NCI-H1930 (cell line): Measurements from ENCODE around the gene ZBTB47.

Source experiments
- DNase-seq, 2 experiments: peaks; one replicate each; lab custom pipeline; 2025; lab: John Stamatoyannopoulos, UW

The ZBTB47 gene

GRCh38 chr3:42685363-42685881 lies 31.9 kb downstream of the ZBTB47 start, which contains the start of gene KLHL40:
Gene KLHL40, plus strand, starts transcription at chr3:42685537. Its CDS starts 82 bp downstream, at chr3:42685619.
- DNase-seq, result no peak

GRCh38 chr3:42685891-42686820 lies 32.7 kb downstream of the ZBTB47 start:
- no peak for DNase-seq

DNA sequence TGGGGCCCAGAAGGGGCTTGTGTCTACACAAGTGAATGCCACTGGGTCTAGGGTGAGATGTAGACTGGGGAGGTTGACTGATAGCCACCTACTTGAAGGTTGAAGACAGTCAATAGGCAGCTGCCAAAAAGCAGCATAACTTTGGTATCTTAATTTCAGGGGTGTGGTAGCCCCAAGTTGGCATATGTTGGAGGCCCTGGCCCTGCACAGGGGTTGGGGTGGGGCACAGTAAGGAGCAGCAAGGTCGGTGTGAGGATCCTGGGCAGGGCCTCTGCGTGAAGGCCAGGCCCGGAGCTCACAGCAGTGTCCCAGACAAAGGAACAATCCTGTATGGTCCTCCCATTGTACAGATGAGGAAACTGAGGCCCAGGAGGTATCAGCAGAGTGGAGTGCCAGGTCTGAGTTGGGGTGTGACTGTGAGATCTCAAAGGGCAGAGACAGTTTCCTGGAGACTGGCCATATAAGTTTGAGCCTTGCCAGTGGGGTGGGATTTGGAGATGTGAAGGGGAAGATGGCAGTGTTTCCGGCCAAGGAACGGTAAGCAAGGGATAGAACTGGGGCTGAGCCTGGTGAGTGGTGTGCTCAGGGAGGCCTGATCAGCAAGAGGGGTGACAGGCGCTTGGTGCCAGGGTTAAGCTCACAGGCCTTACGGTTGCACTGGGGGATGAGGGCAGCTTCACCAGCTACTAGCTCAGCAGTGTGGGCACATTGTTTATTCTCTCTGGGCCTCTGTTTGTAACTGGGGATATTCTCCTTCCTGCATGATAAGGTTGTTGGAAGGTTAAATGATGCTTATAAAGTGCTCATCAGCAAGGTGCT lies 33.5 kb downstream of the ZBTB47 start:
- no peak for DNase-seq

DNA sequence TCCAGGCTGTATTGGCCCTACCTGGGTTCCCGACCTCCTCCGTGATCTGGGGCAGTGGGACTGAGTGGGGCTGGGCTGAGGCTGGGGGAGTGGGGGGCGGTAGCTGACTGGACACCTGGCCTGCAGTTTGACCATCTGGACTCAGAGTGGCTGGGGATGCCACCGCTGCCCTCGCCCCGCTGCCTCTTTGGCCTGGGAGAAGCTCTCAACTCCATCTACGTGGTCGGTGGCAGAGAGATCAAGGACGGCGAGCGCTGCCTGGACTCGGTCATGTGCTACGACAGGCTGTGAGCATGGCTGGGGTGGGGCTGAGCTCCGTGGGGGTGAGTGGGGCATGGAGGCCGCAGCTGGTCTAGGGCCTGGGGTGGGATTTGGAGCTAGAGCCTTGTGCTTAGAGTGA lies 34.5 kb downstream of the ZBTB47 start:
- DNase-seq, result no peak

DNA sequence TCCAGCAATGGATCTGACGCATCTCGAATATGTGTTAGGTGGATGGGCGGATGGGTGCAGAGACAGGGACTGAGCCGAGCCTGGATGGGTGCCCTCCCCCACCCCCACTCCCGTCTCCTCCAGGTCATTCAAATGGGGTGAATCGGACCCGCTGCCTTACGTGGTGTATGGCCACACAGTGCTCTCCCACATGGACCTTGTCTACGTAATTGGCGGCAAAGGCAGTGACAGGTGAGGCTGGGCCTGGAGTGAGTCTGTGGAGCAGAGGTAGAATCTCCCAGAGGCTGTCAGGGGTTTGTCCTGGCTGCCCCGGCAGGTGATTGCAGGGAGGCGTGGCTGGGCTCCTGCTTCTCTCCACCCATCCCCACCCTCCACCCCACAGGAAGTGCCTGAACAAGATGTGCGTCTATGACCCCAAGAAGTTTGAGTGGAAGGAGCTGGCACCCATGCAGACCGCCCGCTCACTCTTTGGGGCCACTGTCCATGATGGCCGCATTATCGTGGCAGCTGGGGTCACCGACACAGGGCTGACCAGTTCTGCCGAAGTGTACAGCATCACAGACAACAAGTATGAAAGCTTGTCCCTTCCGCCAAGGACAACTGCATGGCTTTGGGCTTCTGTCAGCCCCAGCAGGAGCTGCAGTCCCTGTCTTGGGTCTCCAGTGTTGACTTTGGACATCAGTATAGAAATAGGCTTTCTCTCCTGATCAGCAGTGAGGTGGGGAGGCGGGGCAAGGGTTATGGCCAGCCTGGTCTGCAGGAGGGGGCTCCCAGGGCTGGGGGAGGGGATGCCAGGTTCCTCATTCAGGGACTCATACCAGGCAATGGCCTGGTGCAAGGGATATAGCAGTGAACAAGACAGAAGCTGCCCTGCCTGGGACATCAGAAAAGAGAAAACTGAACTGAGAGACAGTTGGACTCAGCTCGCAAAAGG lies 35.3 kb downstream of the ZBTB47 start:
- no peak for DNase-seq

DNA sequence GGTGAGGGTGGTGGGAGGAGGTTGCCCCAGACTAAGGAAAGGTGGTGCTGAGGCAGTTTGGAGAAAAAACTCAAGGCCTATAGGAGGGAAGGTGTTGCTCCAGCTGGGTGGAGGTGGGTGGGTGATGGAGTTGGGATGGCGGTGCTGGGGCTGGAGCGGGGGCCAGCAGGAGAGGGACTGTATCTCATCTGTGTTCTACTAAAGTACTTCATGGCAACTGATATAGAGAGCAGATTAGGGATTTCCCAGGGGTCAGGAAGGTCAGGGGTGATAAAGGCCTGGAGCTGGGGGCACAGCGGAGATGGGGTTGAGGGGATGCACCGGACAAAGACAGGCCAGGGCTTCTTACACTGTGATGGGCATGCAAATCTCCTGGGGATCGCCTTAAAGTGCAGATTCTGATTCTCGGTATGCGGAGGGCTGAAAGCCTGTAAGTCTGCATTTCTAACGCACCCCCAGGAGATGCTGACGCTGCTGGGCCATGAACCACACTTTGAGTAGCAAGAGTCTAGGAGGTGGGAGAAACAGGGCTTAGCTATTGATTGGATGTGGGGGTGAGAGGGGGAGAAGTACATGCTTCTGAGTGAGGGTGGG lies 36.0 kb downstream of the ZBTB47 start:
- DNase-seq, result no peak

- no peak for DNase-seq
Observed at GRCh38 chr3:42690191-42690590, 36.7 kb downstream of the ZBTB47 start.

- DNase-seq, result no peak
Observed at GRCh38 chr3:42690766-42691680, 37.5 kb downstream of the ZBTB47 start.

- DNase-seq, result no peak
Observed at GRCh38 chr3:42691816-42692666, 38.5 kb downstream of the ZBTB47 start.

DNA sequence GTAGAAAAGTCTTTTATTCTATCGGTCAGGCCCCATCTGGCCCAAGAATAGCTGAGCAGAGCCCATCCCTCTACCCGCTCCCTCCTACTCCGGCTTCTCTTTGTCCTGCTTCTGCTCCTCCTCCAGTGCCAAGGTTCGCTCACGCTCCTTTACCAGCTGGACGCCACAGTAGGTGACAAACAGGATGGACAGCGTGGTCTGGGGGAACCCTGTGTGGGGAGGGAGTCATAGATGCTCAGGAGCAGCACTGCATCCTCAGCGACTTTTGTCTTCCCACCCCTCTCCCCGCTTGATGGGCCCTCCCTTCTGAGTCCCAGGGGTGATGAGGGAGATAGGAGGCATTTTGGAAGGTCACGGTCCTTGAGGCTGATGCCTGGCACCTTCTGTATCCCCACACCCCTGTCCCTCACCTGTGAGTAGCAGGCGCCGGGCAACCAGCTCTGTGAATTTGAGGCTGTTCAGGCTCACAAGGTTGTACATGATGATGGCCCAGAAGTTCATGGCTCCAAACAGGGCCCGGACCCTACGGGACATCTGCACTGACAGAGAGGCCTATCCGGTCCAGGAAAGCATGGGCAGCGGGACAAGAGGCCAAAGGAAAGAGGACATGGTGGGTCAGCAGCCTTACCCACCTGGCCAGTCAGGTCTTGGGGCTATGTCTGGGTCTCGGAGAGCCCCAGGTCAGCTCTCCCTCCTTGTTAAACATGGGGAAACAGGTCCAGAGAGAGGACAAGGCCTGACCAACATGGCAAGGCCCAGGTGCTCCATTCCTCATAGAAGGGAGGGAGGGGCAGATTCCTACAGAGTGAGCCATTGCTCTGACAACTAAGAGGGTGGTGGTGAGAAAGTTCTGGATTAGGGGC lies 39.4 kb downstream of the ZBTB47 start:
- DNase-seq, result no peak

- no peak for DNase-seq
Observed at GRCh38 chr3:42693530-42693930, 40.0 kb downstream of the ZBTB47 start.

DNA sequence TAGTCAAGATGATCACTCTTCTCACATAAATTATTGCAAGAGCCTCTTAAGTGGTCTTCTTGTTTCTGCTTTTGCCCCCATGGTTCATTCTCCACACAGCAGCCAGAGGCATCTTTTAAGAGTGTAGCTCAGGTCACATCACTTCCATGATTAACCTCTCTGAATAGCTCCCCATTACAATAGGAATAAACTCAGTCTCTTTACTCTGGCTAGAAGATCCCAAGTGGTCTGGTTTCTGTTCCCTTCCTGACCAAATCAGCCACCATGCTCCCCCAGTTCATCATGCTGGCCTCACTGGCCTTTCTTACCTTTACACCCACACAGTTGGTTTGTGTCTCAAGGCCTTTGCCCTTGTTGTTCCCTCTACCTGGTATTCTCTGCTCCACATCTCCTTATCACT lies 40.9 kb downstream of the ZBTB47 start:
- no peak for DNase-seq

- no peak for DNase-seq
Observed at GRCh38 chr3:42696356-42697288, 43.1 kb downstream of the ZBTB47 start.

GRCh38 chr3:42697289-42698051 lies 44.0 kb downstream of the ZBTB47 start:
- DNase-seq, result no peak

- no peak for DNase-seq
Observed at GRCh38 chr3:42698216-42698910, 44.9 kb downstream of the ZBTB47 start.

DNA sequence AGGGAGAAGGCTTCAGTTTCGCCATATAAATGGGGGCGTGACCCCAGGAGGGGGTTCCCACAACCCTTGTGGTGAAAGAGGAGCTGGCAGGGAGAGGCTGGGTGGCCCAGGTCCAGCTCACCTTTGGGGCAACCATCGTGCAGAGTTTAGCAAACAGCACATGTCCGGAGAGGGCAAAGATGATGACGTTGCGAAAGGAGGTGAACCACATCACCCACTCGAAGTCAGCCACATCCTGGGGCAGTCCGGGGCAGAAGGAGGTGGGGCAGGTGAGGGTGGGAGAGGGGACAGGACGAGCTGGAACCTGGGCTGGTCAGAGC lies 45.4 kb downstream of the ZBTB47 start:
- no peak for DNase-seq
